AG04450 (cell line): Measurements from ENCODE around the gene BCL11B. TPM values are rescaled to one million over a fixed set of nuclear protein-coding genes. Genes with fewer than 3 reads are reported as not detected.

Experiments
- CTCF ChIA-PET: fragments of 300-600, 350-600 bp; formaldehyde crosslinking; extraction: SDS; loops from one replicate; lab custom pipeline; 2022; ENCODE audit warnings: antibody characterized with exemption, inconsistent platforms; lab: Charles Lee
- POLR2A ChIA-PET: fragments of 350-600 bp; formaldehyde crosslinking; extraction: SDS; loops from one replicate; lab custom pipeline; 2021; ENCODE audit warnings: antibody characterized with exemption, inconsistent platforms; lab: Yijun Ruan, JAX
- DNase-seq: peaks from one replicate; pipeline ENCODE4 v3.0.0-alpha.2; 2011; ENCODE audit warnings: low read depth, low spot score
- H3K27ac ChIP-seq: one replicate; pipeline ENCODE4 v1.5.1; 2012; ENCODE audit warnings: low read depth, low read length, control low read depth
- H3K27me3 ChIP-seq: one replicate; pipeline ENCODE4 v1.6.0; 2012; ENCODE audit warnings: low read length; ENCODE audit not compliant: control insufficient read depth, insufficient read depth
- H3K4me3 ChIP-seq: 2 replicates; pipeline ENCODE4 v1.5.1; 2011; ENCODE audit warnings: mild to moderate bottlenecking, low read depth, low read length, control low read depth
- H3K9me3 ChIP-seq: 2 replicates; pipeline ENCODE4 v1.5.1; 2012; ENCODE audit warnings: low read length; ENCODE audit not compliant: control insufficient read depth, insufficient read depth
- polyA plus RNA-seq: library from polyadenylated mRNA; depleted of rRNA; stranded (reverse); fragments of >200 nt; gene quantifications from 2 replicates; pipeline ENCODE4 v1.2.3, GENCODE V29; 2011
- TF ChIP-seq, protein P1 (sequence below): IDR thresholded peaks from 2 replicates; pipeline ENCODE4 v1.5.1; 2011; ENCODE audit warnings: low read depth, low read length, control low read depth, inconsistent platforms

The BCL11B gene
- polyA plus RNA-seq, 1 experiment = not detected

DNA sequence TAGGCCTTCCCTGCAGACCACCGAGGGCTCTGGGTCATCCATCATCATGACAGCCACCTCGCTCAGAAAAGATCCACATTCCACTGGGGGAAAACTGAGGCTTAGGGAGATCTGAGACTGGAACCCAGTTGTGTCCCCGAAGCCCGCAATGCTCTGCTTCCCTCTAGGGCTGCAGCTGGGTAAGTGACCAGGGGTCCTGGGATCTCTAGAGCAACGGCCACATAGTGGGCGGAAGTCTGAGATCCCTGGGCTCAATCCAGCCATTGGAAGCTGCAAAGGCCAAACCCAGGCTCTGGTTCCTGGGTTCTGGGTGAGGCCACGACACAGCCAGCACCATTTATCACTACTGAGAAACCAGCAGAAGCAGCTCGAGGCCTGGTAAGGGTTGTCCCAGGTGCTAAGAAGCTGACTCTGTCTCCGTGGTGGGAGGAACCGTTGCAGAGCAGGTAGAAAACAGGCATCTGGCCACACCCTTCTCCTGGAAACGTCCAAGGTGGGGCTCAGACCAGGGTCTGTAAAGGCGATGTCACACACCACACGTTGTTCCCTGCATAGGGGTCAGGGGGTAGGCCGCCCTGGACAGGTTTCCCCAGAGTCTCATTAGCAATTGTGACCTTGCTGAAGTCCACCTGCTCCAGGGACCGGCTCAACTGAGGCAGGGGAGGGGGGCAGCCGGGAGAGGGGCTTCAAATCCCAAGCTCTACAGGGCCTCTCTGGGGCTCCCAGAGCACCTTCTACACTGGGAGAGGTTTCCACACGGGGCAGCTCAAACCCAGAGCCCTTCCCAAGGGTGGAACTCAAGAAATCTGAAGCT lies 38.6 kb downstream of the BCL11B start:
- Histone ChIP-seq H3K4me3 (no peak overlapping the region), H3K9me3 (peaks cover 63% of the 10 kb centered on the region), H3K27ac (no peak overlapping the region), H3K27me3 (no peaks in the 10 kb centered on the region)
- POLR2A ChIA-PET = no interaction called here
- CTCF ChIA-PET = no interaction called here
- DNase-seq = no peak
- TF ChIP-seq, protein P1, sequence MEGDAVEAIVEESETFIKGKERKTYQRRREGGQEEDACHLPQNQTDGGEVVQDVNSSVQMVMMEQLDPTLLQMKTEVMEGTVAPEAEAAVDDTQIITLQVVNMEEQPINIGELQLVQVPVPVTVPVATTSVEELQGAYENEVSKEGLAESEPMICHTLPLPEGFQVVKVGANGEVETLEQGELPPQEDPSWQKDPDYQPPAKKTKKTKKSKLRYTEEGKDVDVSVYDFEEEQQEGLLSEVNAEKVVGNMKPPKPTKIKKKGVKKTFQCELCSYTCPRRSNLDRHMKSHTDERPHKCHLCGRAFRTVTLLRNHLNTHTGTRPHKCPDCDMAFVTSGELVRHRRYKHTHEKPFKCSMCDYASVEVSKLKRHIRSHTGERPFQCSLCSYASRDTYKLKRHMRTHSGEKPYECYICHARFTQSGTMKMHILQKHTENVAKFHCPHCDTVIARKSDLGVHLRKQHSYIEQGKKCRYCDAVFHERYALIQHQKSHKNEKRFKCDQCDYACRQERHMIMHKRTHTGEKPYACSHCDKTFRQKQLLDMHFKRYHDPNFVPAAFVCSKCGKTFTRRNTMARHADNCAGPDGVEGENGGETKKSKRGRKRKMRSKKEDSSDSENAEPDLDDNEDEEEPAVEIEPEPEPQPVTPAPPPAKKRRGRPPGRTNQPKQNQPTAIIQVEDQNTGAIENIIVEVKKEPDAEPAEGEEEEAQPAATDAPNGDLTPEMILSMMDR = no peak

DNA sequence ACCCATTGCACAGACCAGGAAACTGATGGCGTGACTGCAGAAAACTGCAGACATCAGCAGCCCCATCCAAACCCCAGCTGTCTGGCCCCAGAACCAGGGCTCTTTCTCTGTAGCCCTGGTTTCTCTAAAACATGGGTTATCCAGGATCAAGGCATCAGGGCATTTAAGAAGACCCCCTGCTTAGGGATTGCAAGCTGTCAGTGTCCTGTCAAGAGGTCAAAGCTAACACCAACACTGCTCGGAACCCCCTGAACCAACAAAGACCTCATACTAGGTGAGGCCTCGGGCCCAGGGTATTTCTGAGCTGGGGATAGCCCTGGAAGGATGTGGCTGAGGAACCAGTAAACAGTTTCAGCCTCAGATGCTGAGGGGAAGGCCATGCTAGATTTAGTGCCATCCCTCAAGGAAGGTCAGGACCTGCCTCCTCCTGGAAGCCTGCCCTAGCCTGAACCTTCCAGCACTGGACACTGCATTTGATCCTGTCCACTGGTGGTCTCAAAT lies 39.2 kb downstream of the BCL11B start:
- TF ChIP-seq, protein P1 = no peak
- ChIA-PET CTCF (no interaction called here), POLR2A (no interaction called here)
- Histone ChIP-seq H3K27me3 (no peaks in the 10 kb centered on the region), H3K27ac (no peak overlapping the region), H3K9me3 (peaks cover 64% of the 10 kb centered on the region), H3K4me3 (no peak overlapping the region)
- no peak for DNase-seq

DNA sequence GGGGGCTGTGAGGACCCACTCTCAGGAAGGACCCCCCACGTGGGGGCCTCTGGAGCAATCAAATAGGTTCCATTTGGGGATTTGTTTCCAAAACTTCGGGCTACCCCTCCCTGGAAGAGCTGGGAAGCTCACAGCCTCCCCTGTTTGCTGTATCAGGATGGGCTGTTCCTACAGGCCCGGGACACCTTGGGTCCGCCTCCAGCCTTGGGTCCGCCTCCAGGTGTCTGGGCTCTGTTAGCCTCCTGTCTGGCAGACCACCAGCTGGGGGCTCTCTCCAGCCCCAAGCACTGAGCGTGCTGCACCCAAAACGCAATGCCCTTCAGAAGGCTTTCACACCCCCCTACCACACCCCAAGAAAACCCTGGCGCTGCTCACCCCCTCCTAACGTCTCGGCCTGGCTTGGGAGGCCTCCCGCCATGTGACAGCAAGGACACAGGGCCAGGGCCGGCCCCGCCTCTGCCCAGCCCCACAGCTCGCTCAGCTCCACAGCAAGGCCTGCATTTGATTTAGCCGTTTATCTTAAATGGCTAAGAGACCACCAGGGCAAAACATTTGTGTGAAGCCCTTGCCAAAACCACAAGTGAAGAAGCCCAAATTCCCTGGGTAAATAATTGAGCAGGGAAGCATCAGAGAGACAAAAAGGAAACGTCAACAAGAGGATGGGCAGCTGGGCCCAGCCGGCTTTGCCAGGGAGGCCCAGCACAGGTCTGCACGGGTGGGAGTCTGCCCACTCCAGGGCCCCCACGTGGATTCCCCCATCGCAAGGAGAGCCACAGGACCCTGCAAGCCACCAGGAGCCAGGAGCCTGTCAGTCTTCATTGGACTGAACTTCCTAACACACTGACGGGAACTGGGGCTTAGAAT lies 39.9 kb downstream of the BCL11B start:
- H3K27me3 ChIP-seq = no peaks in the 10 kb centered on the region
- ChIA-PET POLR2A (no interaction called here), CTCF (no interaction called here)
- no peak overlapping the region for H3K4me3 ChIP-seq
- no peak overlapping the region for H3K27ac ChIP-seq
- DNase-seq = no peak
- peaks cover 61% of the 10 kb centered on the region for H3K9me3 ChIP-seq
- TF ChIP-seq, protein P1 = no peak

DNA sequence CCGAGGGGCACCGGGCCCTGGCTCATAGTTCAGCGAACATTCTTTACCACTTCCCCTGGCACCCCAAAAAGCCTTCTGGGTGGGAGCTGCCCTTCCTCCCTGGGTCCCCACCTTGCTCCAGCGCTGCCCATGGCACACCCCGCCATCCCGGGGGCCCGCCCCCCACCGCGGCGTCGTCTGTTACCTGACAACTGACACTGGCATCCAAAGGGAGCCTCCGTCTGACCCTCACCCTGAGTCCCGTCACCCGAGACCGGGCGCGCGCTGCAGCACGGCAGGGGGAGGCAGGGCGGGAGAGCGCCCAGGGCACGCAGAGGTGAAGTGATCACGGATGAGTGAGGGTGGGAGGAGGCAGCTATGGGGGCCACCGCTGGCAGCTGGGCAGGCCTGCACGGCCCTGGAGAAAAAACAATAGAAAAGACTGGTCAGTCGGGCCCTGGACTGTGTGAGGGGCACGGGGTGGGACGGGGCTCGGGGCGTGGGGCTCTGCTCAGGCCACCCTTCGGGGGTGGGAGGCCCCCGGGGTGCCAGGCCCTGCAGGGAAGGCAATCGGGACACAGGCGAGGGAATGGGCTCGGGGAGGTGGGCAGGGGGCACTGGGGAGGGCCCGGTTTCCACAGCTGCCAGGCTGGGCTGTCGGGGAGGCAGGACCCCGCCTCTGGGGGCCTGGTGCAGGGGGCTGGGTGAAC lies 40.7 kb downstream of the BCL11B start:
- H3K4me3 ChIP-seq = no peak overlapping the region
- DNase-seq = no peak
- no peaks in the 10 kb centered on the region for H3K27me3 ChIP-seq
- ChIA-PET CTCF (no interaction called here), POLR2A (no interaction called here)
- peaks cover 57% of the 10 kb centered on the region for H3K9me3 ChIP-seq
- no peak overlapping the region for H3K27ac ChIP-seq
- TF ChIP-seq, protein P1 = no peak
